CD4-positive, alpha-beta memory T cell (primary cell): ENCODE measurements around the gene KCTD13. TPM values are rescaled to one million over a fixed set of nuclear protein-coding genes. Genes with fewer than 3 reads are reported as not detected.

Experiments
- polyA plus RNA-seq, 2 donors: library from polyadenylated mRNA; unstranded; fragments of 300-500 nt; fragmentation: Illumina TruSeq; gene quantifications; one replicate each; pipeline ENCODE4 v1.2.3, GENCODE V29; 2021
- total RNA-seq, 2 experiments: library from RNA; stranded (reverse); gene quantifications; one replicate each; pipeline ENCODE4 v1.2.3, GENCODE V29; 2021

Gene KCTD13
- total and polyA plus RNA-seq, 4 experiments from 2014 or later, result 6.0 to 87.3 (median 51.0) TPM

Other genes with a start within 250 kb of the KCTD13 start
- 1 to 10 TPM in 1 of 2 experiments, under 1 TPM in 1; 0.99 to 1.1 TPM for gene QPRT, start 247.0 kb downstream of the KCTD13 start, total RNA-seq
- under 1 TPM; 0.53 to 0.69 TPM for gene QPRT, start 247.0 kb downstream of the KCTD13 start, polyA plus RNA-seq
- gene C16orf54, start 180.2 kb downstream of the KCTD13 start, total RNA-seq, result 100 to 1,000 TPM; 139 to 143 TPM
- 10 to 100 TPM; 11.8 to 56.8 TPM for gene C16orf54, start 180.2 kb downstream of the KCTD13 start, polyA plus RNA-seq
- gene ZG16, start 148.0 kb downstream of the KCTD13 start, total RNA-seq, result not detected
- gene ZG16, start 148.0 kb downstream of the KCTD13 start, polyA plus RNA-seq, result not detected
- 10 to 100 TPM; 89.4 to 98.6 TPM for gene KIF22, start 135.5 kb downstream of the KCTD13 start, total RNA-seq
- gene KIF22, start 135.5 kb downstream of the KCTD13 start, polyA plus RNA-seq, result 10 to 100 TPM; 35.7 to 54.2 TPM
- gene MAZ, start 119.7 kb downstream of the KCTD13 start, total RNA-seq, result 100 to 1,000 TPM; 258 to 264 TPM
- 10 to 100 TPM; 40.3 to 69.1 TPM for gene MAZ, start 119.7 kb downstream of the KCTD13 start, polyA plus RNA-seq
- 1 to 10 TPM; 6.3 to 6.9 TPM for gene PRRT2, start 114.0 kb downstream of the KCTD13 start, total RNA-seq
- gene PRRT2, start 114.0 kb downstream of the KCTD13 start, polyA plus RNA-seq, result under 1 TPM; 0.20 to 0.37 TPM
- gene PAGR1, start 110.1 kb downstream of the KCTD13 start, total RNA-seq, result 10 to 100 TPM; 43.7 to 44.9 TPM
- 10 to 100 TPM; 46.0 to 51.1 TPM for gene PAGR1, start 110.1 kb downstream of the KCTD13 start, polyA plus RNA-seq
- 100 to 1,000 TPM; 145 to 146 TPM for gene MVP, start 105.8 kb downstream of the KCTD13 start, total RNA-seq
- gene MVP, start 105.8 kb downstream of the KCTD13 start, polyA plus RNA-seq, result 100 to 1,000 TPM; 172 to 187 TPM
- 10 to 100 TPM; 76.2 to 79.8 TPM for gene CDIPT, start 63.0 kb downstream of the KCTD13 start, total RNA-seq
- gene CDIPT, start 63.0 kb downstream of the KCTD13 start, polyA plus RNA-seq, result 100 to 1,000 TPM in 1 of 2 donors, 10 to 100 TPM in 1; 87.2 to 123 TPM
- under 1 TPM in 1 of 2 experiments, not detected in 1; 0.70 TPM for gene SEZ6L2, start 26.7 kb downstream of the KCTD13 start, total RNA-seq
- gene SEZ6L2, start 26.7 kb downstream of the KCTD13 start, polyA plus RNA-seq, result not detected
- not detected for gene ASPHD1, start 25.7 kb downstream of the KCTD13 start, total RNA-seq
- gene ASPHD1, start 25.7 kb downstream of the KCTD13 start, polyA plus RNA-seq, result not detected
- 100 to 1,000 TPM in 1 of 2 experiments, 10 to 100 TPM in 1; 80.8 to 103 TPM for gene TMEM219, start 35.9 kb upstream of the KCTD13 start, total RNA-seq
- 100 to 1,000 TPM; 209 to 250 TPM for gene TMEM219, start 35.9 kb upstream of the KCTD13 start, polyA plus RNA-seq
- gene TAOK2, start 47.6 kb upstream of the KCTD13 start, total RNA-seq, result 10 to 100 TPM; 53.8 to 56.0 TPM
- gene TAOK2, start 47.6 kb upstream of the KCTD13 start, polyA plus RNA-seq, result 1 to 10 TPM; 1.7 to 8.2 TPM
- 10 to 100 TPM; 19.2 to 19.7 TPM for gene HIRIP3, start 69.4 kb upstream of the KCTD13 start, total RNA-seq
- 10 to 100 TPM; 21.4 to 26.0 TPM for gene HIRIP3, start 69.4 kb upstream of the KCTD13 start, polyA plus RNA-seq
- gene INO80E, start 70.0 kb upstream of the KCTD13 start, total RNA-seq, result 100 to 1,000 TPM; 124 to 126 TPM
- 1 to 10 TPM; 6.7 to 7.3 TPM for gene INO80E, start 70.0 kb upstream of the KCTD13 start, polyA plus RNA-seq
- under 1 TPM in 1 of 2 experiments, not detected in 1; 0.80 TPM for gene DOC2A, start 84.8 kb upstream of the KCTD13 start, total RNA-seq
- not detected for gene DOC2A, start 84.8 kb upstream of the KCTD13 start, polyA plus RNA-seq
- not detected for gene C16orf92, start 97.0 kb upstream of the KCTD13 start, total RNA-seq
- gene C16orf92, start 97.0 kb upstream of the KCTD13 start, polyA plus RNA-seq, result not detected
- not detected for gene TLCD3B, start 105.0 kb upstream of the KCTD13 start, total RNA-seq
- gene TLCD3B, start 105.0 kb upstream of the KCTD13 start, polyA plus RNA-seq, result not detected
- gene ALDOA, start 139.5 kb upstream of the KCTD13 start, total RNA-seq, result 100 to 1,000 TPM; 558 to 563 TPM
- gene ALDOA, start 139.5 kb upstream of the KCTD13 start, polyA plus RNA-seq, result 1,000 to 10,000 TPM; 1,058 to 1,115 TPM
- gene PPP4C, start 149.8 kb upstream of the KCTD13 start, total RNA-seq, result 10 to 100 TPM; 75.8 to 86.3 TPM
- 100 to 1,000 TPM; 167 to 276 TPM for gene PPP4C, start 149.8 kb upstream of the KCTD13 start, polyA plus RNA-seq
- 1 to 10 TPM; 1.3 to 1.4 TPM for gene TBX6, start 165.7 kb upstream of the KCTD13 start, total RNA-seq
- under 1 TPM in 1 of 2 donors, not detected in 1; 0.36 TPM for gene TBX6, start 165.7 kb upstream of the KCTD13 start, polyA plus RNA-seq
- gene YPEL3, start 170.0 kb upstream of the KCTD13 start, total RNA-seq, result 100 to 1,000 TPM; 263 to 266 TPM
- gene YPEL3, start 170.0 kb upstream of the KCTD13 start, polyA plus RNA-seq, result 100 to 1,000 TPM; 172 to 331 TPM
- gene GDPD3, start 187.3 kb upstream of the KCTD13 start, total RNA-seq, result 10 to 100 TPM; 31.5 to 37.2 TPM
- under 1 TPM in 1 of 2 donors, not detected in 1; 0.25 TPM for gene GDPD3, start 187.3 kb upstream of the KCTD13 start, polyA plus RNA-seq
- gene MAPK3, start 197.0 kb upstream of the KCTD13 start, total RNA-seq, result 10 to 100 TPM; 87.4 to 90.4 TPM
- 10 to 100 TPM in 1 of 2 donors, 1 to 10 TPM in 1; 9.9 to 10.6 TPM for gene MAPK3, start 197.0 kb upstream of the KCTD13 start, polyA plus RNA-seq